Neural cell (in vitro differentiated cells): ENCODE data around the gene FRMD1.

Experiments
- EP300 ChIP-seq: fragments of 450-650 bp; conservative IDR thresholded peaks from 2 replicates; pipeline ENCODE4 v1.6.1; 2014; ENCODE audit warnings: antibody characterized with exemption, mild to moderate bottlenecking, moderate library complexity; ENCODE audit not compliant: poor library complexity, severe bottlenecking
- EZH2 ChIP-seq: fragments of 200-600, 300-800 bp; shearing (Covaris generic), sonication (generic); IDR thresholded peaks from 2 replicates; pipeline ENCODE4 v1.6.1; 2014; ENCODE audit warnings: antibody characterized with exemption, low read length, borderline replicate concordance, mild to moderate bottlenecking; ENCODE audit not compliant: insufficient read depth, poor library complexity, severe bottlenecking
- MXI1 ChIP-seq: fragments of 450-650 bp; conservative IDR thresholded peaks from 2 replicates; pipeline ENCODE4 v1.6.1; 2014; ENCODE audit warnings: antibody characterized with exemption, mild to moderate bottlenecking; ENCODE audit not compliant: poor library complexity, severe bottlenecking
- RAD21 ChIP-seq: fragments of 450-650 bp; conservative IDR thresholded peaks from 2 replicates; pipeline ENCODE4 v1.6.1; 2014; ENCODE audit warnings: antibody characterized with exemption, mild to moderate bottlenecking, moderate library complexity
- SMC3 ChIP-seq: fragments of 450-650 bp; conservative IDR thresholded peaks from 2 replicates; pipeline ENCODE4 v1.6.1; 2014; ENCODE audit warnings: antibody characterized with exemption, mild to moderate bottlenecking, moderate library complexity; ENCODE audit not compliant: poor library complexity
- TF ChIP-seq, protein P1 (sequence below): IDR thresholded peaks from 2 replicates; pipeline ENCODE4 v1.6.1; 2012; ENCODE audit warnings: borderline replicate concordance
- TF ChIP-seq, protein P2 (sequence below): fragments of 450-650 bp; IDR thresholded peaks from 2 replicates; pipeline ENCODE4 v1.5.1; 2014; ENCODE audit warnings: antibody characterized with exemption, mild to moderate bottlenecking, moderate library complexity; ENCODE audit not compliant: poor library complexity, severe bottlenecking

DNA sequence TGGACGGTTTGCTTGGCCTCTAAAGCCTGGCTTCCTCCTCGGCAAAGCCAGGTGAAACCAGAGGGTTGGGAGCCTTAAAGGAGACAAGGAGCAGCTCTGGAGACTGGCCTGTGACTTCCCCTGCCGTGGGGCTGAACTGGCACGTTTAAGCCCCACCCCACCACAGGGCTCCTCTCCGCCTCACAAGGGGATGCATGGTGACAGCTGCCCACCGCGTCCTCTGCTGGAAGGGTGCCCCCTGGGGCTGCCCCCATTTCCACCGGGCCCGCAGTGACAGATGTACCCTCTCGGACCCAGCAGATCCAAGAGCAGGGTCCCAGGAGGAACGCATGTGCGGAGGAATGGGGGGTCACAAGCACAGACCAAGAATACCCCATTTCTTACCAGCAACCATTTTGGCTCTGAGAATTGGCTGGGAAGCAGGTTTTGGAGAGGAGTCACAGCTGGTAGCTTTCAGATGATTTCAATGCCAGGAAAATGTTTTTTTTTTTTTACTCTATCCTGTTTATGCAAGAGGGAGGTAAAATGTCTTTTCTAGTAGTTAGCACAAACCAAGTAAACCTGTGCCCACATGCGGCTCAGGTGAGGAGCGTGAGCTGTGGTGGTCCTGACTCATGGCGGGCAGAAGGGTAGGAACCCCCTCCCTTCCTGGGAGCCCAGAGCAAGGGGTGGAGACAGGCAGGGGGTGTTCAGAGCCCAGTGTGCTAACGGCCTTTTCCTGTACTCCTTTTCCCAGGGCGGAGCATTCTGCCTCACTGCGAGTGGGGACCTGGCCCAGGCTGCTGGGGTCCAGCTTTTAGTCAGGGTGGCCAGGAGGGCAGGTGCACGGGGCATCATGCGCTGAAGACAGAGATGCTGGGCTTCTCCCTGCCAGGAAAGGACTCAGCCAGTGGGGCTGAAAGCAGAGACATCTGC lies 33.0 kb downstream of the FRMD1 start:
- TF ChIP-seq, protein P1, sequence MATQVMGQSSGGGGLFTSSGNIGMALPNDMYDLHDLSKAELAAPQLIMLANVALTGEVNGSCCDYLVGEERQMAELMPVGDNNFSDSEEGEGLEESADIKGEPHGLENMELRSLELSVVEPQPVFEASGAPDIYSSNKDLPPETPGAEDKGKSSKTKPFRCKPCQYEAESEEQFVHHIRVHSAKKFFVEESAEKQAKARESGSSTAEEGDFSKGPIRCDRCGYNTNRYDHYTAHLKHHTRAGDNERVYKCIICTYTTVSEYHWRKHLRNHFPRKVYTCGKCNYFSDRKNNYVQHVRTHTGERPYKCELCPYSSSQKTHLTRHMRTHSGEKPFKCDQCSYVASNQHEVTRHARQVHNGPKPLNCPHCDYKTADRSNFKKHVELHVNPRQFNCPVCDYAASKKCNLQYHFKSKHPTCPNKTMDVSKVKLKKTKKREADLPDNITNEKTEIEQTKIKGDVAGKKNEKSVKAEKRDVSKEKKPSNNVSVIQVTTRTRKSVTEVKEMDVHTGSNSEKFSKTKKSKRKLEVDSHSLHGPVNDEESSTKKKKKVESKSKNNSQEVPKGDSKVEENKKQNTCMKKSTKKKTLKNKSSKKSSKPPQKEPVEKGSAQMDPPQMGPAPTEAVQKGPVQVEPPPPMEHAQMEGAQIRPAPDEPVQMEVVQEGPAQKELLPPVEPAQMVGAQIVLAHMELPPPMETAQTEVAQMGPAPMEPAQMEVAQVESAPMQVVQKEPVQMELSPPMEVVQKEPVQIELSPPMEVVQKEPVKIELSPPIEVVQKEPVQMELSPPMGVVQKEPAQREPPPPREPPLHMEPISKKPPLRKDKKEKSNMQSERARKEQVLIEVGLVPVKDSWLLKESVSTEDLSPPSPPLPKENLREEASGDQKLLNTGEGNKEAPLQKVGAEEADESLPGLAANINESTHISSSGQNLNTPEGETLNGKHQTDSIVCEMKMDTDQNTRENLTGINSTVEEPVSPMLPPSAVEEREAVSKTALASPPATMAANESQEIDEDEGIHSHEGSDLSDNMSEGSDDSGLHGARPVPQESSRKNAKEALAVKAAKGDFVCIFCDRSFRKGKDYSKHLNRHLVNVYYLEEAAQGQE: no peak
- TF ChIP-seq, protein P2, sequence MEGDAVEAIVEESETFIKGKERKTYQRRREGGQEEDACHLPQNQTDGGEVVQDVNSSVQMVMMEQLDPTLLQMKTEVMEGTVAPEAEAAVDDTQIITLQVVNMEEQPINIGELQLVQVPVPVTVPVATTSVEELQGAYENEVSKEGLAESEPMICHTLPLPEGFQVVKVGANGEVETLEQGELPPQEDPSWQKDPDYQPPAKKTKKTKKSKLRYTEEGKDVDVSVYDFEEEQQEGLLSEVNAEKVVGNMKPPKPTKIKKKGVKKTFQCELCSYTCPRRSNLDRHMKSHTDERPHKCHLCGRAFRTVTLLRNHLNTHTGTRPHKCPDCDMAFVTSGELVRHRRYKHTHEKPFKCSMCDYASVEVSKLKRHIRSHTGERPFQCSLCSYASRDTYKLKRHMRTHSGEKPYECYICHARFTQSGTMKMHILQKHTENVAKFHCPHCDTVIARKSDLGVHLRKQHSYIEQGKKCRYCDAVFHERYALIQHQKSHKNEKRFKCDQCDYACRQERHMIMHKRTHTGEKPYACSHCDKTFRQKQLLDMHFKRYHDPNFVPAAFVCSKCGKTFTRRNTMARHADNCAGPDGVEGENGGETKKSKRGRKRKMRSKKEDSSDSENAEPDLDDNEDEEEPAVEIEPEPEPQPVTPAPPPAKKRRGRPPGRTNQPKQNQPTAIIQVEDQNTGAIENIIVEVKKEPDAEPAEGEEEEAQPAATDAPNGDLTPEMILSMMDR: no peak
- TF ChIP-seq EZH2 (no peak), EP300 (no peak), SMC3 (no peak), RAD21 (no peak), MXI1 (no peak)
